NCI-H2107 treated with DMSO at 0.1 percent for 48 hours (cell line): ENCODE measurements around the gene EGLN1.

Experiments
- DNase-seq: peaks from one replicate; lab custom pipeline; 2025; ENCODE audit not compliant: unreplicated experiment; lab: John Stamatoyannopoulos, UW

The EGLN1 gene

DNA sequence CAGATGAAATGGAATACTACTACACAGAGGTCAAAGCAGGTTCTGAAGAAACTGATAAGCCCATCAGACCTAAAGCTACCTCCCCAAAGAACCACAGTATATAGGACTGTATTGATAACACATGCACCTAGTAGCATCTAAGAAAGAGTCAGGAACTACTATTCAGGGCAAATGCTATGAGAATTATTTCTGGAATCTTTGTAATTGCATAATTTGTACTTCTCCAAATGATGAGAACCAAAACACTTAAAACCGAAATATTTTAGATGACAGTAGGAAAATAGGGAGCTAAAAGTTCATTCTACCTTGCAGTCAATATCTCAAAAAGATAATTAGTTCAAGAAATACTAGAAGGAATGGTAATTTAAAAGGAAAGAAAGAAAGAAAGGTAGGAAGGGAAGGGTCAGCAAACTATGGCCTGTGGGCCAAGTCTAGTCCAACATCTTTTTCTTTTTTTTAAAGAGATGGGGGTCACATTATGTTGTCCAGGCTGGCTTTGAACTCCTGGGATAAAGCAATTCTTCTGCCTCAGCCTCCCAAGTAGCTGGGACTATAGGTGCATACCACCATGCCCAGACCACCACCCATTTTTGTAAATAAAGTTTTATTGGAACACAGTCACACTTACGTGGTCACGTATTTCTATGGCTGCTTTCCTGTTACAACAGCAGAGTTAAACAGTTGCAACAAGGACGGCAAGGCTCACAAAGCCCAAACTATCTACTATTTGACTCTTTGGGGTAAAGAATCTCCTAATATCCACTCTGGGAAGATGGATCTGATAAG, 24.0 kb downstream of the EGLN1 start:
- no peak for DNase-seq

DNA sequence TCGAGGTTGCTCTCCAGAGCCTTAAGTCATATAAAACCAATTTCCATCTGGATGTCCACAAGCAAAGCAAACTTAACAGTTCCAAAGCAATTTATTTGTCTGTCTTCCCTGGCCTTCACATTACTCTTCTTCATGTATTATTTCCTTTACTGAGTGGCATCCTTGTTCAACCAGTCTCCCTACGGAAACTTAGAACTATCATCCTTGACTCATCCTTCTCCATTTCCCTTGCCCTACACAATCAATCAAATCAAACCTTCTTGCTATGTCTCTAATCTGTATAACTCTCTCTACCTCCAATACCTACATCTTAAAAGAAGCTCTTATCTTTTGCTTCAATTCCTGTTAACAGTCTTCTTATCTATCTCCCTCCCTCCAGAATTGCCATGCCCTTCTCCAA, 25.4 kb downstream of the EGLN1 start:
- no peak for DNase-seq

DNA sequence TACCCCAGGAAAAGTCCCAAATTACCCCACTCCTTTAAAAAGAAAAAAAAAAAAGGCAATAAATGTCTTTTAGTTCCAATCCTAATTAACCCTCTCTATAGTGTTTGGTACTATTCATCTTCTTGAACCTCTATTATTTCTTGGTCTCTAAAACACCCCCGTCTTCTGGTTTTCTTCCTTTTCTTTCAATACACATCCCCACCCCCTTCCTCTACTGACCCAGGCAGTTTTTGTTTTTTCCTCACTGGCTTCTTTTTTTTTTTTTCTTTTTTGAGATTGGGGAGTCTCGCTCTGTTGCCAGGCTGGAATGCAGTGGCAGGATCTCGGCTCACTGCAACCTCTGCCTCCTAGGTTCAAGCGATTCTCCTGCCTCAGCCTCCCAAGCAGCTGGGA, 26.1 kb downstream of the EGLN1 start:
- no peak for DNase-seq

DNA sequence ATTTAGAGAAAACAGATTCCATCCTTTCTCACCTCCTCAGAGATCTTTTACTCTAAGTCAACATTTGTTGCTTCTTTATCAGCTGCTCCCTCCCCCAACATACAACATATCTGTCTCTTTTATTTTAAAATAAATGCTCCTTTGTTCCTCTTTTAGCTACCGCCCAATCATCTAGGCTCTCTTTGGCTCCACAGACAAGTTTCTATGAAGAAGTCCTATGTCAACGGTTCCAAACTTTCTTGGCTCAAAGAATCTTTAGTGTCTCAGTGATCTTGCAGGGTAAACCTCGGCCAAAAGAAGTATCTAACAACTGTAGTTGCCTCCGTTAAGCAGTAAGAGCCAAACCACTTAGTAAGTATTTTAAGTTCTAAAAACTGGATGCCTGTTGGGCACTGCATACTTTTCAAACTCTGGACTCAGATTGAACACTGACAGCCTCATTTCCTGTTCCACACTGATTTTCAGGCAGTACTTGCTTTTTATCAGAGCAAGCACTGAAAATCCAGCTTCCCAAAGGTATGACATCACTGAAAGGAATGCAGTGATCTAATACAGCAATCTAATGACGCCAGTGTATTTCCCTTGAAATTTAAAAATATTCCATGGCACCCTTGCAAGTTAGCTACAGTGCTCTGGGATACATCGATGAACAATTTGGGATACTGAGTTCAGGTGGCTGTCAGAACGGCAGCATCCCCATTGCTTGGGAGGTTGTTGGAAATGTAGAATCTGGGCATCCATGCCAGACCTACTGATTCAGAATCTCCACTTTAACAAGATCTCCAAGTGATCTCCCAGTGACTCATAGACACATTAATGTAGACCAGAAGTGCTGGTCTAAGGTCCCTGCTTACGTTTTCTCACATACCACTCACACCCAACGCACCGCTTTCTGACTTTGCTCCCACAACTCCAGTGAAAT, 26.8 kb downstream of the EGLN1 start:
- DNase-seq = no peak

- no peak for DNase-seq
Measured at GRCh38 chr1:231393668-231394067, 28.4 kb downstream of the EGLN1 start.

DNA sequence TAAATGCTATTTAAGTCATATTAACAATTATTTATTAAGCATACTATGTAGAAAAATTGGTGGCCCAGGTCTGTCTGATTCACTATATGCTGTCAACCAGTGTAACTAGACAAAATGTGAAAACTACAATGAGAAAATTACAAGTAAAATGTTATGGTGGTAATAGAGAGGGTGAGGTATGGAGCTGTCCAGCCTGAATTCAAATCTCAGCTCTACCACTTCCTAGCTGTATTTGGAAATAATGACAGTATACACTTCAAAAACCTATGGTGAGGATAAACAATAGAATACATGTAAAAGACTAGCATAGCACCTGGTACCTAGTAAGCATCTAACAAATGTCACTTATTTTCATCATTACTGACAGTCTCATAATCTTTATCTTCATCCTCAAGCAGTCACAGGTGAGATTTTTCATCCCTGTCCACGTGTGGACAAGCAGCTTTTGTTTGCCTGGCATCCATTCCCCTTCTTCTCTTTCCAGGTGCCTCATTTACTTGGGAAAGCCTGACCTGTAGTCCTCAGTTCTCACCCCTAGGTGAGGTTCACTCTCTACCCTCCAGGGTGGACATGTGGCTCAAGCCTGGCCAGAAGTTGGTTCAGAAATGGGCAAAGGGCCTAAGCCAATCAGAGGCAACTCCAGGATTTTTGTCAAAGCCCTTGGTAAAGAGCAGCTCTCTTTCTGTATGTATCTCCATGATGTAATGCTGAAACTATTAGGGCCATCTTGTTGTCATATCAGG, 29.5 kb downstream of the EGLN1 start:
- DNase-seq = no peak

DNA sequence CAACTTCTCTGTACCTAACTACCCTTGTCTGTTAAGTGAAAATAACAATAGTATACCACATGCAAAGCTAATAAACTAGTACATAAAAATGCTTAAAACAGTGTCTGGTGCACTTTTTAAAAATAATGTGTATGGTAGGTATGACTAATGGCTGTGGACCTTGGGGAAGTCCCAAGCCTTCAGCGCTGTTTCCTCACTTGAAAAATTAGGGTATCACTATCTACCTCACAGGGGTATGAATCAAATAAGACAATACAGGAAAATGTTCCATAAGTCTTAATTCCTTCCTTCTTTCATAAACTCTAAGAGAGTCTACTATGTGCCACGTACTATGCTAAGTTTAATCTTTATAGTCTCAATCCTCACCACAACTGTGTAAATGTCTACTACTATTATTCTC, 32.0 kb downstream of the EGLN1 start:
- DNase-seq = no peak

- no peak for DNase-seq
Measured at GRCh38 chr1:231387770-231388669, 34.1 kb downstream of the EGLN1 start.

- DNase-seq = no peak
Measured at GRCh38 chr1:231386466-231386865, 35.6 kb downstream of the EGLN1 start.

DNA sequence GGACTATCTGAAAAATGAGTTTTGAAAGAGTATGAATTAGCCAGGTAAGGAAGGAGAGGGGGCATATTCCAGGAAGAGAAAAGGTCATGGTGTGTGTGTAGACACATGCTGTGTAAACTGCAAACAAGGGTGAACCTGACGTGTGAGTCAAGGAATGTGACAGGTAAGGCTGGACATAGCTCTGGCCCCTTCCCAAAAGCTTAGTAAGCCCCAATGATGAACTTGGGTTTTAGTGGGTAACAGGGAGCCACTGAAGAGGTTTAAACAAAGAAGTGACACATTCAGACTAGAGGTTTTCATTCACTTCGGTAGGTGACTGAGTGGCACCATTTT, 36.7 kb downstream of the EGLN1 start:
- DNase-seq = no peak

GRCh38 chr1:231384696-231385415, 37.2 kb downstream of the EGLN1 start:
- DNase-seq = no peak

- no peak for DNase-seq
Measured at GRCh38 chr1:231383159-231383860, 38.8 kb downstream of the EGLN1 start.

GRCh38 chr1:231382426-231382825, 39.7 kb downstream of the EGLN1 start:
- DNase-seq = no peak

GRCh38 chr1:231381729-231382128, 40.4 kb downstream of the EGLN1 start:
- DNase-seq = no peak

- DNase-seq = no peak
Measured at GRCh38 chr1:231376875-231377549, 45.1 kb downstream of the EGLN1 start.

- no peak for DNase-seq
Measured at GRCh38 chr1:231376101-231376500, 46.0 kb downstream of the EGLN1 start.

GRCh38 chr1:231374394-231374793, 47.7 kb downstream of the EGLN1 start:
- no peak for DNase-seq

DNA sequence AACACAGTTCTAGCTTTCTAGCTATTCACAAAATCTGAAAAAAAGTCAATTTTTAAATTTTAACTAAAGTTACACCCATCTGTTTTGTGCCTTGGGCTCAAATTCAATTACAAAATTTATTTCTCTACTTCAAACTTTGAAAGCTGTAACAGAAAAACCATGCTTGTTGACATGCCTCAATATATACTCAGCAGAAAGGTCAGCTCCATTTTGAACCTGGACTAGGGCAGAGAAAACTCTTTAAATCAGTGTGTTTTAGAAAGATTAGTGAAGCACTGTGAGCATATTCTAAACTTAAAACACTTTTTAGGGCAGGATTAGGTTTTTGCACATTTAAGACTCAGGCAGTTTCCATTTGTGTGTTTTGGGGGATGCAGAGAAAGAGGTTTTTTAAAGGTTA, 49.6 kb downstream of the EGLN1 start:
- no peak for DNase-seq

- DNase-seq = no peak
Measured at GRCh38 chr1:231369282-231369681, 52.8 kb downstream of the EGLN1 start.
